ENCODE measurements around the gene PML.
A peak's percentile ranks its signal among the peaks of the same experiment; 100 is the strongest.

PML gene

DNA sequence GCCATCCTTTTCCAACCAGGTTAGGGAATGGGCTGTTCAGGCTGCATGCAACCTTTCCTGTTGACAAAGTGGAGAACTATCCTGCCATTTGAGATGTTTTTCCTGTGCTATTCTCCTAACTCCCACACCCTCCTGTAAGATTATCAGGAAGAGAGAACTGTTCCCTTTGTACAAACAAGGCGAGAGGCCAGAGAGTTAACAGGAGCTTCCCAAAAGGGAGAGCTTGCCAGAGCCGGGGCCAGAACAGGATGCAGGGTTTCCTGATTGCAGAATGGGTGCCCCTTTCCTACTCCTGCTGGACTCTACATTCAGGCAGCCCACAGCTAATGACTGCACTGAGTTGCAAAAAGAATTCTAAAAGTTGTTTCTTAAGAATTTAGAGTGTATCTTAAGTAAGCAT, 17.1 kb downstream of the PML start:
- no peak for DNase-seq (ENCODE audit: low spot score in 2 of 2)
- ATAC-seq (replicated peaks; ENCODE audit: extremely low read depth, poor library complexity, severe bottlenecking): no peak
- H3K27ac Mint-ChIP-seq (ENCODE audit: low read depth): no peak overlapping the region
- H3K9me3 Mint-ChIP-seq: no peaks in the 10 kb centered on the region
- H3K4me1 Mint-ChIP-seq: peaks cover 61% of the 10 kb centered on the region
- no peaks in the 10 kb centered on the region for H3K27me3 Mint-ChIP-seq
- peaks cover 14% of the 10 kb centered on the region for H3K36me3 Mint-ChIP-seq (ENCODE audit: insufficient read depth)
- no peak overlapping the region for H3K4me3 Mint-ChIP-seq

DNA sequence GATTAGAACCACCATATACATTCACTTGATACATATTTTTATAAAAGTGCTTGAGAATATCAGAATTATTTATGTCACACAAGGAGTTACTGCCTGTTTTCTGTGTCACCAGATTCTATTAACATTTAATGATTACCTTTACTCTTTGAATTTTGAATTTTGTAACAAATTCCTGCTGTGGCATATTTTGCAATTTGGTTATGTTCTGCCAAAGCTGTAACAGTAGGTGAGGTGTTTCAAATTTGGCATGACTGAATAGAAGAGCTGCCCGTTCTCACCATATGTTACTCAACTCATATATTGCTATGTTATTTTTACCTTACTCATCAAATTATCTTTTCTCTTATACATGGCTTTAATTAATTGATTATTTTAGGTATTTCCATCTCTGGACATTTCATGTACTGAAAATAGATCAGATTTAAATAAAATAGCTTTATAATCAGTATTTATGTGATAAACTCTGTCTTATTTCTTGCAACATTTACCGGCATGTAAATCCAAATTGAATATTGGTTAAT, 18.9 kb downstream of the PML start:
- DNase-seq (ENCODE audit: low spot score in 2 of 2): no peak
- H3K9me3 Mint-ChIP-seq: no peaks in the 10 kb centered on the region
- peaks cover 2% of the 10 kb centered on the region for H3K36me3 Mint-ChIP-seq (ENCODE audit: insufficient read depth)
- no peaks in the 10 kb centered on the region for H3K27me3 Mint-ChIP-seq
- no peak overlapping the region for H3K4me3 Mint-ChIP-seq
- peaks cover 44% of the 10 kb centered on the region for H3K4me1 Mint-ChIP-seq
- H3K27ac Mint-ChIP-seq (ENCODE audit: low read depth): peak overlapping the region; percentile 66
- no peak for ATAC-seq (replicated peaks; ENCODE audit: extremely low read depth, poor library complexity, severe bottlenecking)

DNA sequence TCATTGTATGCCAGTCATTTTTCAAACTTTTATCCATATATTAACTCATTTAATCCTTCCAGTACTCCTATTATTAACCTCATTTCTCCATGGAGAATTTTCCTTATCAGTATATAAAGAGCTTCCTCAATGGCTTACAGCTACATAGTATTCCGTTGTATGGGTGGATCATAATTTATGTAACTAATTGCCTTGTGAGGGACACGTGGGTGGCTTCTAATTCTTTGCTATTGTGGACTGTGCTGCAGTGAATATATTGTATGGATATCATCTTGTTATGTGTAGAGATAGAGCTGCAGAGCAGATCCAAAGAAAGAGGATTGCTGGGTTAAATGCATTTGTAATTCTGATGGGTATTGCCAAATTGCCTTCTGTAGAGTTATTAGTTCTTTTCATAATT, 25.2 kb downstream of the PML start:
- Mint-ChIP-seq H3K9me3 (no peaks in the 10 kb centered on the region), H3K27ac (ENCODE audit: low read depth) (no peak overlapping the region), H3K4me3 (no peak overlapping the region), H3K27me3 (no peaks in the 10 kb centered on the region), H3K4me1 (peaks cover 21% of the 10 kb centered on the region), H3K36me3 (ENCODE audit: insufficient read depth) (peaks cover 12% of the 10 kb centered on the region)
- ATAC-seq (replicated peaks; ENCODE audit: extremely low read depth, poor library complexity, severe bottlenecking) (no peak), DNase-seq (ENCODE audit: low spot score in 2 of 2) (no peak)

DNA sequence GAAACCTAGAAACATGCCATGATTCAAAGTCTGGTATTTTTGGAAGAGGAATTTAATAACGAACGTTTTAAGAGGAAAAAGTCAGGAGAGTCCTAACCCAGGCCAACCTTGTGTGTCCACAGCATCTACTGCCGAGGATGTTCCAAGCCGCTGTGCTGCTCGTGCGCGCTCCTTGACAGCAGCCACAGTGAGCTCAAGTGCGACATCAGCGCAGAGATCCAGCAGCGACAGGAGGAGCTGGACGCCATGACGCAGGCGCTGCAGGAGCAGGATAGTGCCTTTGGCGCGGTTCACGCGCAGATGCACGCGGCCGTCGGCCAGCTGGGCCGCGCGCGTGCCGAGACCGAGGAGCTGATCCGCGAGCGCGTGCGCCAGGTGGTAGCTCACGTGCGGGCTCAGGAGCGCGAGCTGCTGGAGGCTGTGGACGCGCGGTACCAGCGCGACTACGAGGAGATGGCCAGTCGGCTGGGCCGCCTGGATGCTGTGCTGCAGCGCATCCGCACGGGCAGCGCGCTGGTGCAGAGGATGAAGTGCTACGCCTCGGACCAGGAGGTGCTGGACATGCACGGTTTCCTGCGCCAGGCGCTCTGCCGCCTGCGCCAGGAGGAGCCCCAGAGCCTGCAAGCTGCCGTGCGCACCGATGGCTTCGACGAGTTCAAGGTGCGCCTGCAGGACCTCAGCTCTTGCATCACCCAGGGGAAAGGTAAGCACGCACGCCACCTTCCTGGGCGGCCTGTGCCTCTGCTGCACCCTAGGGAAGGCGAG, 28.4 kb downstream of the PML start:
- Mint-ChIP-seq H3K27ac (ENCODE audit: low read depth) (no peak overlapping the region), H3K4me3 (no peak overlapping the region), H3K36me3 (ENCODE audit: insufficient read depth) (peaks cover 16% of the 10 kb centered on the region), H3K9me3 (no peaks in the 10 kb centered on the region), H3K4me1 (peaks cover 11% of the 10 kb centered on the region), H3K27me3 (no peaks in the 10 kb centered on the region)
- no peak for DNase-seq (ENCODE audit: low spot score in 2 of 2)
- ATAC-seq (replicated peaks; ENCODE audit: extremely low read depth, poor library complexity, severe bottlenecking): no peak

DNA sequence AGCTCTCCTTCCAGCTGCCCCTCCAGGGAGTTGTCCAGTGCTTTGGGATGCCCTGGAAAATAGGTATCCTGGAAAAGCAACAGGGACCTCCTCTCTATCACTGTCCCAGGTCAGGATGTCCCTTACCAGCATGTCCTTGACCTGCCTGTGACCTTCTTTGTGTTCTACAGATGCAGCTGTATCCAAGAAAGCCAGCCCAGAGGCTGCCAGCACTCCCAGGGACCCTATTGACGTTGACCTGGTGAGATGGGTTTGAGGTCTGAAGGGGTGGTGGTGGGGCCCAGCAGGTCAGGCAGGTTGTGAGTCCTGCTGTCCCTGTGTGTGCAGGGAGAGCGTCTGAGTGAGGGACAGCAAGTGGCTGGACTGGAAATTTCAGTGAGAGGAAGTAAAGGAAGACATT, 30.2 kb downstream of the PML start:
- H3K27ac Mint-ChIP-seq (ENCODE audit: low read depth): no peak overlapping the region
- H3K27me3 Mint-ChIP-seq: no peaks in the 10 kb centered on the region
- H3K9me3 Mint-ChIP-seq: no peaks in the 10 kb centered on the region
- H3K4me3 Mint-ChIP-seq: no peak overlapping the region
- H3K4me1 Mint-ChIP-seq: peaks cover 11% of the 10 kb centered on the region
- no peak for ATAC-seq (replicated peaks; ENCODE audit: extremely low read depth, poor library complexity, severe bottlenecking)
- DNase-seq (ENCODE audit: low spot score in 2 of 2): no peak
- peaks cover 21% of the 10 kb centered on the region for H3K36me3 Mint-ChIP-seq (ENCODE audit: insufficient read depth)

DNA sequence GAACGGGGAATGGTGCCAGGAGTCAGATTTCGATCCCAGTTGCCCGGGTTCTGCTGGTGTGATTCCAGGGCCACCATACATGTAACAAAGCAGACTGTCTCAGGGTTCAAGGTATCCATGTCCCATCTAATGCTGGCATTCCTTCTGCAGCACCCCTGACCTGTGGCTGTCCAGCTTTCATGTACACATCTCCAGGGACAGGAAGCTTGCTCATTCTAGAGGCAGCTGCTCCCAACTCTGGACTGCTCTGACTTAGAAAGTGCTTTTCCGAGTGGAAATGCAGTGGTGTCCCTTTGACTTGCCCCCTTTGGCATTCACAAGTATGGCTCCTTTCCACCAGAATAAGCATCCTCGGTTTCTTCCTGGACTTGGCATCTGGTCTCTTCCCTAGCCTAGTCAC, 30.9 kb downstream of the PML start:
- Mint-ChIP-seq H3K27me3 (no peaks in the 10 kb centered on the region), H3K4me1 (peaks cover 10% of the 10 kb centered on the region), H3K9me3 (no peaks in the 10 kb centered on the region), H3K36me3 (ENCODE audit: insufficient read depth) (peaks cover 22% of the 10 kb centered on the region), H3K4me3 (no peak overlapping the region), H3K27ac (ENCODE audit: low read depth) (no peak overlapping the region)
- ATAC-seq (replicated peaks; ENCODE audit: extremely low read depth, poor library complexity, severe bottlenecking) (no peak), DNase-seq (ENCODE audit: low spot score in 2 of 2) (no peak)

DNA sequence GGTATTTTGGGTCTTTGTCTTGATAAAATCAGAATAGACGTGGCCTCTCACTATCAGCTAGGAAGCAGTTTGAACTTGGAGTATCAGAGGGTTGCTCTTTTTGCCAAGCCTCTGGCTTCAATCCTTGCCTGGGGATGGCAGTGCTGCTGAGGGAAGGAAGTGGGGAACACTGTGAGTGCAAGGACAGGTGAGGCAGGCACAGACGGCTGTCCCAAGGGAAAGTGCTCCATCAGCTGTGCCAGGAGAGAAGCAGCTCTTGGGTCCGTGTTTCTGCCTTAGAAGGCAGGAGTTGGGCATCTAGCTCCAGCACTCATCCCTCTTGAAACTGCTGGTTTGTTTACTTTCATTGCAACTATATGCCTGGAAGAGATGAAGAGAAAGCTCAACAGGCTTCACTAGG, 33.2 kb downstream of the PML start:
- no peak for ATAC-seq (replicated peaks; ENCODE audit: extremely low read depth, poor library complexity, severe bottlenecking)
- Mint-ChIP-seq H3K9me3 (no peaks in the 10 kb centered on the region), H3K4me1 (peaks cover 5% of the 10 kb centered on the region), H3K27ac (ENCODE audit: low read depth) (no peak overlapping the region), H3K27me3 (no peaks in the 10 kb centered on the region), H3K4me3 (no peak overlapping the region), H3K36me3 (ENCODE audit: insufficient read depth) (peaks cover 24% of the 10 kb centered on the region)
- no peak for DNase-seq (ENCODE audit: low spot score in 2 of 2)

DNA sequence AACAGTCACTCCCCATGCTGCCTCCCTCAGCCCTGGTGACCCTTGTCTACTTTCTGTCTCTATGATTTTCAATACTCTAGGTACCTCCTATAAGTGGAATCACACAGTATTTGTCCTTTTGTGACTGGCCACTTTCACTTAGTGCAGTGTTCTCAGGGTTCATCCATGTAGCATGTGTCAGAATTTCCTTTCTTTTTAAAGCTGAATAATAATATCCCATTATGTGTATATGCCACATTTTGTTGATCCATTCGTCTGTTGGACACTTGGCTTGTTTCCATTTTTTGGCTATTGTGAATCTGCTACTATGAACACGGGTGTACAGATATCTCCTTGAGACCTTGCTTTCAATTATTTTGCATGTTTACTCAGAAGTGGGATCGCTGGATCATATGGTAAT, 34.1 kb downstream of the PML start:
- Mint-ChIP-seq H3K27me3 (no peaks in the 10 kb centered on the region), H3K36me3 (ENCODE audit: insufficient read depth) (peaks cover 21% of the 10 kb centered on the region)

DNA sequence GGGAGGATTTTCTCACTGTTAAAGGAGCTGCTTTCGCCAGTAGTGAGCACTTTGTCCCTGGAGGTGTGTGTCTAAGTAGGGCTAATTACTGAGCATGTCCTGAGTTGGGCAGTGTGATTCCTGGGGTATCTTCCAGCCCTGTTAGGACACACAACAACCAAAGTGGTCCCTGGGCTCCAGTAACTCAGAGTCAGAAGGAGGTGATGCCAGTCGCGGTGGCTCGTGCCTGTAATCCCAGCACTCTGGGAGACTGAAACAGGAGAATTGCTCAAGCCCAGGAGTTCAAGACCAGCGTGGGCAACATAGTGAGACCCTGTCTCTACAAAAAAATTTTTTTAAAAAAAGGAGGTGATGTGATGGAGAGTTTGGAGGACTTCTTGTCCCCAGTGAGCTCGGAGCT, 37.5 kb downstream of the PML start:
- Mint-ChIP-seq H3K36me3 (ENCODE audit: insufficient read depth) (peaks cover 27% of the 10 kb centered on the region), H3K27me3 (no peaks in the 10 kb centered on the region), H3K27ac (ENCODE audit: low read depth) (no peak overlapping the region), H3K4me3 (no peak overlapping the region), H3K4me1 (peaks cover under 1% of the 10 kb centered on the region), H3K9me3 (no peaks in the 10 kb centered on the region)
- DNase-seq (ENCODE audit: low spot score in 2 of 2): no peak
- ATAC-seq (replicated peaks; ENCODE audit: extremely low read depth, poor library complexity, severe bottlenecking): no peak

More for the DNA sequence above, 34.1 kb downstream of the PML start:
- ATAC-seq (replicated peaks; ENCODE audit: extremely low read depth, poor library complexity, severe bottlenecking): no peak
- Mint-ChIP-seq H3K9me3 (no peaks in the 10 kb centered on the region), H3K4me1 (peaks cover 3% of the 10 kb centered on the region), H3K27ac (ENCODE audit: low read depth) (no peak overlapping the region), H3K4me3 (no peak overlapping the region)
- no peak for DNase-seq (ENCODE audit: low spot score in 2 of 2)

DNA sequence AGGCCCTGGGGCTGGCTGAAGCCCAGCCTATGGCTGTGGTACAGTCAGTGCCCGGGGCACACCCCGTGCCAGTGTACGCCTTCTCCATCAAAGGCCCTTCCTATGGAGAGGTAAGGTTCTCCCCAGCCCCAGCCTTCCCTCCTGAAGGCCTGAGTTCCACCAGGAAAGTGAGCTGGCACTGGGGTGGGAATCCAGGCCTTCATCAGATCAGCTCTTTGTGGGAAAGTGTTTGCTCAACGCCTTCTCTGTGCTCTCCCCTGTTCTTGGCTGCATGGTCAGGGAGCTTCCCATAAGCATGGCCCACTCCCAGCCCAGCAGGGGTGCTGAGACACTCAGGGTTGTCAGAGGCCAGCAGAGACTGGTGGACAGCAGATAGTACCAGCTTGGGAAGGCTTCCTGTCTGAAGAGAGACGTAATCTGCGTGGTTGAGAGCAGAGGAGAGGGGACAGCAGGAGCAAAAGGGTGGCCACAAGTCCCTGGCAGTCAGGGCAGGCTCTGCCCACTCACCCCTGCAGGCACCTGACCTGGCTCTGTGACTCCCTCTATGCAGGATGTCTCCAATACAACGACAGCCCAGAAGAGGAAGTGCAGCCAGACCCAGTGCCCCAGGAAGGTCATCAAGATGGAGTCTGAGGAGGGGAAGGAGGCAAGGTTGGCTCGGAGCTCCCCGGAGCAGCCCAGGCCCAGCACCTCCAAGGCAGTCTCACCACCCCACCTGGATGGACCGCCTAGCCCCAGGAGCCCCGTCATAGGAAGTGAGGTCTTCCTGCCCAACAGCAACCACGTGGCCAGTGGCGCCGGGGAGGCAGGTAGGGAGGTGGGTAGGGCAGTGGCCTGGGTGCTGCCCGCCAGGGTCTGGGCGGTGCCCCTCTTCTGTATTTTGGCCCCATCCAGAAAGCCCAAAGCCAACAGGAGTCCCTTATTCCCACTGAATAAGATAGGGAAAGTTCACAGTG, 38.4 kb downstream of the PML start:
- no peaks in the 10 kb centered on the region for H3K27me3 Mint-ChIP-seq
- ATAC-seq (replicated peaks; ENCODE audit: extremely low read depth, poor library complexity, severe bottlenecking) (no peak), DNase-seq (ENCODE audit: low spot score in 2 of 2) (no peak)
- peaks cover 27% of the 10 kb centered on the region for H3K36me3 Mint-ChIP-seq (ENCODE audit: insufficient read depth)
- peak overlapping the region; percentile 68 for H3K27ac Mint-ChIP-seq (ENCODE audit: low read depth)
- H3K4me3 Mint-ChIP-seq: no peak overlapping the region
- H3K9me3 Mint-ChIP-seq: no peaks in the 10 kb centered on the region
- H3K4me1 Mint-ChIP-seq: peaks cover 6% of the 10 kb centered on the region

DNA sequence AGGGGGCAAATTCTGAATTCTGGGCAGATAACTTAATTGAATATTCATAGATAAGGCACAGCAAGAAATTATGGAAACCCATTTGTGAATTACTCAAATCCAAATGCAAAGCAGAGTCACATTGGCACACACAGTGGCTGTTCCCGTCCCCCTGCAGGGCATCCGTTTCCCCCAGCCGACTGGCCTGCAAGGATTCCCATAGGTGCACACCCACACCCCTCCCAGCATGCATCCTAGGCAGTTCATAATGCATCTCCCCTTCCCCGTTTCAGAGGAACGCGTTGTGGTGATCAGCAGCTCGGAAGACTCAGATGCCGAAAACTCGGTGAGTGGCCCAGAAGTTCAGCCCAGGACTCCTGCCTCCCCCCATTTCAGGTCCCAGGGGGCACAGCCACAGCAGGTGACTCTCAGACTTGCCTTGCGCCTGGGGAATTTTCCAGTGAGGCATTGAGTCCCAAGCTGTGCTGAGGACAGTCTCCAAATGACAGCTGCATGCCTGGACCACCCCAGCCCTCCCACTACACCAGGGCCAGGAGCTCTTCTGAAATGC, 39.8 kb downstream of the PML start:
- H3K4me3 Mint-ChIP-seq: no peak overlapping the region
- DNase-seq (ENCODE audit: low spot score in 2 of 2) (no peak), ATAC-seq (replicated peaks; ENCODE audit: extremely low read depth, poor library complexity, severe bottlenecking) (no peak)
- no peaks in the 10 kb centered on the region for H3K27me3 Mint-ChIP-seq
- peaks cover 6% of the 10 kb centered on the region for H3K4me1 Mint-ChIP-seq
- peaks cover 20% of the 10 kb centered on the region for H3K36me3 Mint-ChIP-seq (ENCODE audit: insufficient read depth)
- no peak overlapping the region for H3K27ac Mint-ChIP-seq (ENCODE audit: low read depth)
- H3K9me3 Mint-ChIP-seq: no peaks in the 10 kb centered on the region

DNA sequence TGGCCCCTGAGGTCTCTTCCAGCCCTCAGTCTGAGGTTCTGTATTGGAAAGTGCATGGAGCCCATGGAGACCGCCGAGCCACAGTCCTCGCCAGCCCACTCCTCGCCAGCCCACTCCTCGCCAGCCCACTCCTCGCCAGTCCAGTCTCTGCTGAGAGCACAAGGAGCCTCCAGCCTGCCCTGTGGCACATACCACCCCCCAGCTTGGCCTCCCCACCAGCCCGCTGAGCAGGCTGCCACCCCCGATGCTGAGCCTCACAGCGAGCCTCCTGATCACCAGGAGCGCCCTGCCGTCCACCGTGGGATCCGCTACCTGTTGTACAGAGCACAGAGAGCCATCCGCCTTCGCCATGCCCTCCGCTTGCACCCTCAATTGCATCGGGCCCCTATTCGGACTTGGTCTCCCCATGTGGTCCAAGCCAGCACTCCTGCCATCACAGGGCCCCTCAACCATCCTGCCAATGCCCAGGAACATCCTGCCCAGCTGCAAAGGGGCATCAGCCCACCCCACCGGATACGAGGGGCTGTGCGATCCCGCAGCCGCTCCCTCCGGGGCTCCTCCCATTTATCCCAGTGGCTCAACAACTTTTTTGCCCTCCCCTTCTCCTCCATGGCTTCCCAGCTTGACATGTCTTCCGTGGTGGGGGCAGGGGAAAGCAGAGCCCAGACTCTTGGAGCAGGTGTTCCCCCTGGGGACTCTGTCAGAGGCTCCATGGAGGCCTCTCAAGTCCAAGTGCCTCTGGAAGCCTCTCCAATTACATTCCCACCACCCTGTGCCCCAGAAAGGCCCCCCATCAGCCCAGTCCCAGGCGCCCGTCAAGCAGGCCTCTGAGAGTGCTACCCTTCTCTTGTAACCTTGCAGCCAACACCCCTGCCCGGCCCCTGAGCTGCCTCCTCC, 40.9 kb downstream of the PML start:
- Mint-ChIP-seq H3K9me3 (no peaks in the 10 kb centered on the region), H3K4me3 (no peak overlapping the region), H3K27ac (ENCODE audit: low read depth) (no peak overlapping the region), H3K27me3 (no peaks in the 10 kb centered on the region), H3K4me1 (peaks cover 6% of the 10 kb centered on the region), H3K36me3 (ENCODE audit: insufficient read depth) (peaks cover 19% of the 10 kb centered on the region)
- DNase-seq (ENCODE audit: low spot score in 2 of 2) (no peak), ATAC-seq (replicated peaks; ENCODE audit: extremely low read depth, poor library complexity, severe bottlenecking) (no peak)
